HT1080 (cell line): Measurements from ENCODE around the gene SH3GL3. TPM values are rescaled to one million over a fixed set of nuclear protein-coding genes. Genes with fewer than 3 reads are reported as not detected.

Experiments used
- DNase-seq: peaks from one replicate; pipeline ENCODE4 v3.0.0-alpha.2; 2015; ENCODE audit warnings: low read depth
- total RNA-seq: library from RNA; depleted of rRNA; stranded (reverse); fragments of >200 nt; shearing (Covaris generic); gene quantifications from 2 replicates; pipeline ENCODE4 v1.2.3, GENCODE V29; 2014

SH3GL3 gene
- total RNA-seq, 1 experiment from 2014 or later = 2.1 TPM

DNA sequence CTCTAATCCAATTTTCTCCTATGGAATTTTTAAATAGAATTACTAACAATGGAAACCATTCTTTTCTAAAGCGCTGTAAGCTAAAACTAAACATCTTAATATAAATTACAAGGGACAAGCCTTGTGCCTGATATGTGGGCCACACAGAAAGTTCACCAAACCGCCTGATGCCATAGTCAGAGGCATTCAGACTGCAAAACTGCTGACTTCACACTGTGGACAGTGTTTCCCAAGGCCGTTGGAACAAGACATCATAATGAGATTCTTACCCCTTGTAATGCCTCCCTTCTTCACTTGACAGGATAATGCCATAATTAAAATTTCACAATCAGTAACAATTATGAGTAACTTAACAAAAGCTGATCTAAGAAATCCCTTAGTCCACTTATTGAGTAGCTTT is 14.9 kb downstream of the SH3GL3 start:
- DNase-seq = no peak

DNA sequence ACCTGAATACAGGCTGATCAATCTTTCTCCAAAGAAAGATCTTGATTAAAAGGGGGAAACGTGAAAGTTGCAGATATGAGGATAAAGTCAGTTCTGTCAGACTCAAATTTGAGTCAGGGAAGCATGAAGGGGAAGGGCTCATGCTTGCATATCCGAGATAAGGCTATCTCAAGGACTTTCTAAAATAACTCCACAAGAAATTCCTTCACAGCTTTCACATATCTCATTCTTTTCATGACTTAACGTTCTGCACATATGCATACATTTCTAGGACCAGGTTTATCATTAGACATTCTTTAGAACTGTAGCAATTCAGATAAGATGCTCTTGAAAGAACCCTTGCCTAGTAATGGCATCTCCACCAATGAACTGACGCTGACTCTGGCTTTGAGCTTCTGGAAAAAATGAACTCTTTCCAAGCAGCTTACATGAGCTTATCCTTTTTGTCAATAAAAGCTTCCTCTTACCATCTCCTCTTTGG is 15.9 kb downstream of the SH3GL3 start:
- DNase-seq = no peak

DNA sequence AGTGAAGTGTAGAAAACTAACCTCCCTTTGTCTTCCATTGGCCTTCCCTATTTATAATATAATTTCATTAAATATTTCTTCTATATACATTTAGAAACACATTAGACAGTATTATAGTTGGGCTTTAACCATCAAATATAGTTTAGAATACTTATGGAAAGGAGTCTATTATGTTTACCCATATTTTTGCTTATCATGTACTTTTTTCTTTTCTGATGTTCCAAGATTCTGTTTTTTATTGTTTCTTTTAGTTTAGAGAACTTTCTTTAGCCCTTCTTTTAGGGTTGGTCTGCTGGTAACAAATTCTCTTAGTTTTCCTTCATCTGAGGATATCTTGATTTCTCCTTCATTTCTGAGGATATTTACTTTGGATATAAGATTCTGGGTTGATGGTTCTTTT is 23.7 kb downstream of the SH3GL3 start:
- DNase-seq = no peak

DNA sequence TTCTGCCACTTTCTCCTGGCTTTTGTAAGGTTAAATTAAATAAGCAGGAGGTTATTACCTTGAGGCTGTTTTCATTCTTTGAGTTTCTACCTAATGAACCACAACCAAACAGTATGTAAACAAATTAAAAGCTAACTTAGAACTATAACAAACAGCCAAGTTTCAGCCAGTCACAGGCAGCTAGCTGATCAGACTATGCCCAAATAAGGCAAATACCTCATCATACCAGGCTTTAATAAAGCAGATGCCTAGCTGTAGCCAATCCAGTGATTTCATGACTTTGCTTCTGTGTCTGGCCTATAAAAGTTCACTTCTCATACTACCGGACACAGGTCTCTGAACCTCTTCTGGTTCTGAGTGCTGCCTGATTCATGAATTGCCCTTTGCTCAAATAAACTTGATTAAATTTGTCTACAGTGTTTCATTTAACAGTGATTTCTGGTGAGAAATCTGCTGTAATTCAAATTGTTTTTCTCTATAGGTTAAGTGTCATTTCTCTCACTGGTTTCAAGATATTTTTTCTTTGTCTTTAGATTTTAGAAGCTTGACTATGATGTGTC is 24.2 kb downstream of the SH3GL3 start:
- no peak for DNase-seq

DNA sequence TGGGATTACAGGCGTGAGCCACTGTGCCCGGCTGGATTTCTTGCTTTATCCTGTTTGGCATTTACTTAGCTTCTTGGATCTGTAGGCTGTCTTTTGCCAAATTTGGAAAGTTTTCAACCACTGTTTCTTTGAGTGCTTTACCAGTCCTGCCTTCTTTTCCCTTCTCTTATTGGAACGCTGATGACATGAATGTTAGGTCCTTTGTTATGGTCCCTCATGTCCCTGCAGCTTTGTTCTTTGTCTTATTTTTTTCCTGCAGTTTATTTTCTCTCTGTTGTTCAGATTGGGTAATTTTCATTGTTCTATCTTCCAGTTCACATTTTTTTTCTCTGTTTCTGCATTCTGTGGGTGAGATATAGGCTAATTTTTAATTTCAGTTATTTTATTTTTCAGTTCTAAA is 25.0 kb downstream of the SH3GL3 start:
- DNase-seq = no peak

DNA sequence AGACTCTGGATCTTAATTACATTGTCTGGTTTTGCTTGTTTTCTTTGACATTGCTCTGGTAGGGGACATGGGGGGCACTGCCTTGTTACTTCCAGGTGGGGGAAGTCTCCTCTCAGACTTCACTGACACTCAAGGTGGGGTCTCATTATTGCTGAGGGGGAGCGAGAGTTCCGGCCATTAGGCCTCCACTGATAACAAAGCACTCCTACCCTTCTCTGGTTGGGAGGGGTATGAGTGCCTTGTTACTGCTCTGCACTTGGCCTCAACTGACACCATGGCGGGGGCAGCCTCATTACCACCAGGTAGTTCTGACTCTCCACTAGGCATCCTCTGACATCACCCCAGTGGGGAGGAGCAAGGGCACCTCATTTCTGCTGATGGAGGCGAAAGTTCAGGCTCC is 25.7 kb downstream of the SH3GL3 start:
- no peak for DNase-seq

DNA sequence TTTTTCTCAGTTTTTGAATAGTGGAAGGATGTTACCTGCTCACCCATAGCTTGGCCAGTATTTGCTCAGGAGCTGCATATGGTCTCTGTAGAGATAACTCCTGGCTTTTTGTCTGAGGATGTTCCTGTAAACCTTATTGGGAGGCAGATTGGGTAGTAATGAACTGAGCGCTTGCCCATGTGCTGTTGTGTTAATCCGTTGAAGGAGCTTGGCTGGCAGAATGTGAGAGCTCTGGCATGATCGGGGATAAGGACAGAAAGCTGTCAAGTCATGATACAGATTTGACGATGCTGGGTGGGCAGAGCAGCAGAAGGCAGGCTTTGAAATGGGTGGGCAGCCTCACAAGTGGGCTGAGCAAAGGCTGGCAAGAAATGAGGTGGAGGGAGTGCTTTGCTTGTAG is 27.4 kb downstream of the SH3GL3 start:
- no peak for DNase-seq

DNA sequence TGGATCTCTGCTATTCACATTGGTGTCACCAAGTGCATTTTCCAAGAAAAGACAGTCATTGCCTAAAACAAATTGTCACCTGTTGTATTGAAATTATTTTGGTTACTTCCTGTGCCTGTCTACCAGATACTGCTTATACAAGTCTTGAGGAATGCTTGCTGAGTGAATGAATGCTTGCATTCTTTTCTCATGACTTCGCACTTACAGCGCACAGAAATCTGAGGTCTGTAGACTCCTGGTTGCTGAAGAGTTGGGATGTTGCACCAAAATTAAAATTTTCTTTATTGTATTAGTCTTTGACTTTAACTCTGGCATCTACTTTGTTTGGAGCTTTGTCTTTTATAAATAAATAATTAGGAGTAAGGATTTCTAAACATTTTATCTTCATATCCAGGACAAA is 28.4 kb downstream of the SH3GL3 start:
- peak; percentile 42 for DNase-seq

DNA sequence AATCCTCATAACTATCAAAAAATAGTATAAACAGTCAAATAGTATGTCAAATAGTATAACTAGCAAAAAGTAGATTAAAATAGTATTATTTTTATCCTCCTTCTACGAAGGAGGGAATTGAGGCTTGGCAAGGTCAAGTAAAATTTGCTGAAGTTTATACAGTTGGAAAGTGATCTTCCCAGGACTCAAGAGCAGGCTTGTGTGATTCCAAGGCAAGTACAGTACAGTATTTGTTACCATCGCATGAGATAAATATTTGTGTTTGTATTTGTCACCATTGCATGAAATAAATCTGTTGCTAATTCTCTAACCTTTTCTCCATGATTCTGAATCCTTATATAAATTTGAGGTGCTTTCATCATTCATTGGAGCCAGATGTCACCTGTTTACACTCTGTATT is 28.9 kb downstream of the SH3GL3 start:
- no peak for DNase-seq

DNA sequence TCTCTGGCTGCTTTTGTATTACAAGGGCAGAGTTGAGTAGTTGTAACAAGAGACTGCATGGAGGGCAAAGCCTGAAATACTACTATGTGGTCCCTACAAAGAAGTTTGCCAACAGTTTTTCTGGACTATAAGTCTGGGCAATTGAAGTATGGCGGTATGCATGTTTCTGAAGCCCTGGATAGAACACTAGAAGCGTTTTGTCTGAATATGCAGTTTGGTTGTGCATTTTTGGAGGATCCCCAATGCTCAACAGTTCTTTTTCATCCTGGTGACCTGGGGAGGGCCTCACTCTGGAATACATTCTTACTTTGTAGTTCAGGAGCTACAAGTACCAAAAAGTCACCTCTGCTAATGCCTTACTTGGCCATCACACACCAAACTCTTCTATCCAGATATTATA is 29.6 kb downstream of the SH3GL3 start:
- no peak for DNase-seq

DNA sequence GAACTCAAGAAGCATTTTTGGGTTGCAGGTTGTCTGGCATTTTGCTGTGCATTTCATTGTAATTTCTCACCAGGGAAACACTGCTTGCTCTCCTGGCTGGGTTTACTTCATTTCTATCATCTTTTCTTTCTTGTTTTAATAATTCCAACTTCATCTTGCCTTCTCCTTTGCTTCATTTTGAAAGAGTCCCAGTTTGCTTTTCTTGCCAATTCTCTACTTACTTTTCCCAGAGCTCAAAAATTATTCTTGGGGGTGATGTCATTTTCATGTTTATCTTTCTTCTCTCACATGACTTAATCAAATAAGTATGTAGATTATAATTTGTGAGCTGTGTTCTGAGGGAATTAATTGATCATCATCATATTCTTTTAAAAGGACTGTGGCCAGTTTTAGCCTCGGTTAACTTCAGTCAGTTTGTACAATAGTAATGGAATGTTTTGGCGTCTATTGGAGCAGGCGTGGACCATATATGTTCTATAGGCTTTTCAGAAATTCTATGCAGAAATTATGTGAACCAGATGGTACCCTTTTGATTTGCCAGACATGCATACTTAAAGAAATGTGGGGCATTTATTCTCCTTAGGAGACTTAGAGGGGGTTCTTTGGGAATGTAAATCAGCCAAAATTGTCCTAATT is 30.1 kb downstream of the SH3GL3 start:
- DNase-seq = no peak

DNA sequence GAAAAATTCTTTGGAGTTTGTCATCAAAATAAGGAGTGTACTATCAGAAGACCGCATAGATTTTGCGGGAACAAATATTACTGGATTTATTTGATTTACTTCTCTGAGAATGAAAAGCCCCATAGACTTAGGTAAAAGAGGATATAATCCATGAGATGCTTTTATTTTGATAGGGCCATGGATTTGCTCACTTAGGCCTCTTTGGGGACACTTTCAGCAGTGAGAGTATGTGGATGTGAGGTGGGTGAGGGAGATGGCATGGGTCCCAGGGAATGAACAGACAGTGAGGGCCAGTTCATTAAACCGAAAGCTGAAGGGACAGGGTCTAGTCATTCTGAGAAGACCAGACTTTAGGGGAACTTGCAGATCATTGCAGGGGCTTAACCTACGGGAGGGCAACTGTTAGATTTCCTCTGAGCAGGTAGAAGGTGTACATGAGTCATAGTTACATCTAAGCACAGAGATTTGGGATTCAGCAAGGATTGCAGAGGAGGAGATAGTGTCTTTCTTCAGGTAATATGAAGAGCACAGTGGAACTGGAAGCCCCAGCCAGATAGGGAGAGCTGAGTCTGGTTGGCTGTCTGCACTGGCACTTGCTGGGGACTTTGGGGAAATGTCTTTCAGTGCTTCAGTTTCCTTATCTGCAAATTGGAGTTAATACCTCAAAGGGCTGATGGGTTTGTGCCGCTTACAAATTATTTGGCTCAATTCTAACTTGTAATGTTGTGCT is 30.8 kb downstream of the SH3GL3 start:
- no peak for DNase-seq

DNA sequence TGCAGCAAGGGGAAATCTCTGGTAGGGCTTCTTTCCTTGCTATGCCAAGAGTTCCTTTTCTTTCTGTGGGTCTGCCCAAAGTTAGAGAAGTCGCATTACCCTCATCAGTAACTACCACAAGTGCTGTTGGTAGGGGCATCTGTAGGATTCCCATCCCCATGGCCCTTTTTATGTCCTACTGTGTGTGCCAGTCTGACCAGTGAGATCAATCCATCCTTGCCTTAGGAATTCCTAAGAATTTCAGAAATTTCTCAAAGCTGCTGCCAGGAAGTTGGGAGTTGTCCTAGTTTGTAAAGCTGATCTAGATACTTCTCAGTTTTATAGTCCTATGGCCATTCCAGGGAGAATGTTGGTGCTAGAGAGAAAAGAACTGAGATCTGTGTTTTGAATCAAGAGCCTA is 36.5 kb downstream of the SH3GL3 start:
- DNase-seq = no peak

DNA sequence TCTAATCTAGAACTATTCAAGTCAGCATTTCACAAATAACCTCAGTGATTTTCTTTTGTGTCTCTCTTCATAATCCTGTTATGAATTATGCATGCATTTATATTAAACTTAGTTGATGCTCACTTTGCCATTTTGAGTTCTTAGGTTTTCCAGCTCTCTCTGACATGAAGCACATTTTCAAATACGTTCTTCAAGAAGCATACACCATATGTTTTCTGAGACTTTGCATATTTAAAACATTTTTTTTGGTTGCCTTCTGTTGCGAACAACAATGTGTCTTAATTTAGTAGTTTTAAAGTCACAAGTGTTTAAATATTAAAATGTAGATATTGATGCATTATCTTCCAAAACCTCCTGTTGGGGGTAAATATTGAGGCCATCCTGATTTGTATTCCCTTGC is 37.5 kb downstream of the SH3GL3 start:
- no peak for DNase-seq

DNA sequence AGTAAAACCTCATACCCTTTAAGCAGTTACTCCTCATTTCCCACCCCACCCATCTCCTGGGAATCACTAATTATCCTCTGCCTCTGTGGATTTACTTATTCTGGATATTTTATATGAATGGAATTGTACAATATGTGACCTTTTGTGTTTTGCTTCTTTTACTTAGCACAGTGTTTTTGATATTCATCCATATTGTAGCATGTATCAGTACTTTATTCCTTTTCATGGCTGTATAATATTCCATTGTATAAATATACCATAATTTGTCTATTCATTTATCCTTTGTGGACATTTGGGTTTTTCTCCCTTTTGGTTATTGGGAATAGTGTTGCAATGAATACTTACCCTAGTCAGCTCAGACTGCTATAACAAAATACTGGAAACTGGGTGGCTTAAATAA is 39.2 kb downstream of the SH3GL3 start:
- no peak for DNase-seq

DNA sequence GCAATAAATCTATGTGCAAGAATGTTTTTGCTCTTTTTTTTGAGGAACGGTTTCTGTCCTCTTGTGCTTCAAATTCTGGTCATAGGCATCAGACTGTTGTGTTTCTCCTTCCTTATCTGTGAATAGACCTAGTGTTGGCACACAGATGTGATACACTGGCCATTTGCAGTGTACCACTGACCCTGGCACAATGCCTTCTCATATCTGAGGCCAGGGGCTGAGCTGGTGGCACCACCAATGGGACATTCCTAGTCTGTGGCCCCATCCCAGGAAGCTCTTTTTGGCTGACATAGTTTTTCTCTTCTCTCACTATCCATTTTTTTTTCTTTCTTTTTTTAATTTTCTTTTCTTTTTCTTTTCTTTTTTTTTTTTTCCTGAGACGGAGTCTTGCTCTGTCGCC is 40.4 kb downstream of the SH3GL3 start:
- DNase-seq = no peak

DNA sequence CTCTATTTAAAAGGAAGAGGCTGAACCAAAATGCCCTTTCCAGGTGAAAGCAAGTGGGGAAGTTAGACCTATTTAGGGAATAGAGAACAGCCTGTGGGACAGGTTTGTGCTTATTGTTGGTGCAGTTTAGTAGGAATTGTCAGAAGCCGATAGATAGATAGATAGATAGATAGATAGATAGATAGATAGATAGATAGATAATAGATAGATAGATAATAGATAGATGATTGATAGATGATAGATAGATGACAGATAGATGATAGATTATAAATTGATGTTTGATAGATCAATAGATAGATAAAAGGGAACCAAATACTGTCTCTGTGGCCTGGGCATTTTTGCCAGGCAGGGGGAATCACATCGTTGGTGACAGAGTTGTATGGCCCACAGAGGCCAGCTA is 42.5 kb downstream of the SH3GL3 start:
- DNase-seq = no peak

DNA sequence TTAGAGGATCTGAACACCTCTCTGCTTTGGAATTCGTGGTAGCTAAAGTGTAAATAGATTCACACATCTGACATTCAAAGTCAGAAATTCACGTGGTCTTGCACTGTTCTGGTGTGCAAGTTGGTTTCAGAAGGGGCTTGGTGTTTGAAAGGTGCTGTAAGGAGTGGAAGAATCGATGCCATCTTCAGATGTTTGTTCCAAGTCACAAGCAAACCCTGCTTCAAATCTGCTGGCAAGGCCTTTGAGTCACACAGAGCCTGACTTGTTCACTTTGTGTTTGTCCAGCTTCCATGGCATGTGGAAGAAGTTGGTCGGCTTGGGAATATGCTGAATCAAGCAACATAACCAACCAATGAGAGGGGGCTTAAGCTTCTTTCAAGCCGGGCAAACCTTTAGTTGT is 44.3 kb downstream of the SH3GL3 start:
- DNase-seq = no peak

DNA sequence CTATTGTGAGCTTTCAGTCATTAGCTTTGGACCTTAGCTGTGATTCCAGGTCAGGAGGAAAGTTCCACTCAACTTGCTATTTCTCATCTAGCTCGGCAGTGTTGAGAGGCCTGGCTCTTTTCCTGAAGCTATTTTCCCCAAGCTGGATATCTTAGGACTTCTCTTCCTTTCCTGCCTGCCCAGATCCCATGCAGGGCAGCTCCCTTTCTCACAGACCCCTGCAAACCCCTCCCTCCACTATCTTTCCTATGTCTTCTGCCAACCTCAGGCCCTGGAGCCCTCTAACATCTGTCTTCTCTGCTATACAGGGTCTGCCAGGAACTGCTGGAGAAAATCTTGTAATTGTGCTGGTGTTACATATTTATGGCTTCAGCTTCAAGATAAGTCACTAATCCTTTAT is 49.6 kb downstream of the SH3GL3 start:
- no peak for DNase-seq

DNA sequence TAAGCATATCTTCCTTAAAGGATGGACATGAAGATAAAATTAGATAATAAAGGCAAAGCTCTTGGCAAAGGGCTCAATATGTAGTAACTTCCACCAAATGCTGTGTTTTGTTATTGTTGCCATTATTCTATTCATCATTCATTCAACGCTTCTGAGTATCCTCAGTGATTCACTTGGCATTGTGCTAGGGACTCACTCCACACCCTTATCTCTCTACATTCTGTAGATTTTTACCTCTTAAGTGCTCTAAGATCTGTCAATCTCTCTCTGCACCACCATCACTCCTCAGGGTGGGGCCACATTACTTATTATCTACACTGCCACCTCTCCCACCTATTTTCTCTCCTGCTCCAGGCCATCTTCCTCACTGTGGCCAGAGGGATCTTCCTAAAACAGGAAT is 51.2 kb downstream of the SH3GL3 start:
- no peak for DNase-seq

DNA sequence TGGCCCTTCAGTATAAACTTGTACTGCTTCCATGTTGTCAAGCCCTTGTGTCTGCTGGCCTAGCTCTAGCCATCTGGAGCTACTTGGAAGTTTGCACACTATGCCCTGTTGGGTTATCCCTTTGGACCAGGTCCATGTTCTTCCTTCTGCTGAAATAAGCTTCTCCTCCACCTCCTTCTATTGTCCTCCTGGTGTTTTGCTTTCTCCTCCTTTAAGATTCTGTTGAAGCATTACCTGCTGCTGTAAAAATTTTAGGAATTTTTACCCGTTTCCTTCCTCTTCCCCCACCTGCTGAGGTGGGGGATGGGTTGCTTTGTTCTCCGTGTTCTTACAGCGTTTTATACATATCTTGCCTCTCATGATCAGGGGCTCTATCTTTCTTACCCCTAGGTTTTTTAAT is 51.7 kb downstream of the SH3GL3 start:
- DNase-seq = no peak

DNA sequence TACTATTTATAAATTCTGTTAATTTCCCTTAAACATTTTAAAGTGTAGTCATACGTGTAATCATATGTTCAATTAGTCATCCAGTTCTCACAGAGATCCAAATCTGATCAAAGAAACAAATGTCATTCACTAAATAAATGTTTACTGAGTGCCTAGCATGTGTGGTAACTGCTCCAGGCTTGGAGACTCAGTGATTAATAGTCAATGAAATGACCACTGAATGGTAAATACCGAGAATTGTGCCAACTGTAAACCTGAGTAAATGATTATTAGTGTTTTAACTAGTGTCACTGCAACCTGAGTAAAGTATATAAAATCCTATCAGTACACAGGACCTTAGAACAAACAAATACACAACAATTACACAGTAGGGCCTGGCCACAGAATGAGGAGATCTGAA is 52.3 kb downstream of the SH3GL3 start:
- DNase-seq = no peak
